Measurements from ENCODE around the gene CRK.
"Not testable (repeated sequence)": the region's sequence is repeated elsewhere in the genome, so short reads cannot be mapped to it uniquely, and the experiment has no call there.

CRK gene

GRCh38 chr17:1431631-1432104, 24.4 kb downstream of the CRK start:
- no peak overlapping the region for H3K4me3 ChIP-seq (ENCODE audit: low read depth, low read length)

GRCh38 chr17:1423456-1424135, 32.4 kb downstream of the CRK start:
- H3K4me3 ChIP-seq (ENCODE audit: low read depth, low read length), result no peak overlapping the region

- H3K4me3 ChIP-seq (ENCODE audit: low read depth, low read length), result no peak overlapping the region
These were observed 33.1 kb downstream of the CRK start for GRCh38 chr17:1422885-1423284.

DNA sequence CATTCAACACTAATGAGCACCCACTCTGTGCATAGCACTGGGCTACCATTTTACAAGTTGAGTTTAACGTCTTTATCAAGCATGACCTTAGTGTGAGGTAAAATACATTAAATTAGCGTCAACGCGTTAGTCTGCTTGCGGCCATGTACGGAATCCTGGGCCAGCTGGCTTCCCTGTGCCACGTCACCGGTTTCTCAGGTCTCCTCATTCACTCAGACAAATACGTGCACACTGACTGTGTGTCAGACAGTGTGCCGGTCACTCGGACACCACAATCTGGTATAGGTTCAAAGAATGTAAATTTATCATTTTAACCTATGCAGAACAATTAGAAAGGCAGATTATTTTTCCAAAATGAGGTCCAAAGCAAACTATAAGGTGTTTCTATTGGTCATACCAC, 34.6 kb downstream of the CRK start:
- no peak overlapping the region for H3K4me3 ChIP-seq (ENCODE audit: low read depth, low read length)

DNA sequence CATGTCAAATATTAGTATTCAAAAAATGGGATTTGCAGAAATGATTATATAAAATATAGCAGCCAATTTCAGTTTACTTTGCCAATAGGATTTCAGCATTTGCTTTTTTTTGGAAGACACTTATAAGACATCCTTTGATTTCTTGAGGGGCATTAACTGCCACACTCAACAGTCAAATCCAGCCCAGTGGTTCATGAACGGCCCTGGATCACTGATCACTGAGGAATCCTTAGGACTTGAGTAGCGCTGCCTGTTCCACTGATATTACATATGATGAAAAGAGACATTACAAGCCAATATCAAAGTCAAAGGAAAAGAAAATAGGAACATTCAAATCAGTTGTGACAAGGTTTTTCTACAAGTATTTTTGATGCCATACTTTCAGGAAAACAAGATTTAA, 35.1 kb downstream of the CRK start:
- H3K4me3 ChIP-seq (ENCODE audit: low read depth, low read length), result no peak overlapping the region

DNA sequence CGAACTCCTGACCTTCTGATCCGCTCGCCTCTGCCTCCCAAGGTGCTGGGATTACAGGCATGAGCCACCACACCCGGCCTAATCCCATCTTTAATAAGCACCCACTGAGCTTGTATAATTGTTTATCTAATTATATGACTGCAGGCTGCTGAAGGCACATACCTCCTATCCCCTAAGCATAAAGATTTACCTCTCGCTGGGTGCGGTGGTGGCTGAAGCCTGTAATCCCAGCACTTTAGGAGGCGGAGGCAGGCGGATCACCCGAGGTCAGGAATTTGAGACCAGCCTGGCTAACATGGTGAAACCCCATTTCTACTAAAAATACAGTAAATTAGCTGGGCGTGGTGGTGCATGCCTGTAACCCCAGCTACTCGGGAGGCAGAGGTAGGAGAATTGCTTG, 35.9 kb downstream of the CRK start:
- no peak overlapping the region for H3K4me3 ChIP-seq (ENCODE audit: low read depth, low read length)

- not testable (repeated sequence) for H3K4me3 ChIP-seq (ENCODE audit: low read depth, low read length)
These were observed 37.6 kb downstream of the CRK start for GRCh38 chr17:1418476-1418875.

GRCh38 chr17:1416414-1416813, 39.6 kb downstream of the CRK start:
- H3K4me3 ChIP-seq (ENCODE audit: low read depth, low read length), result no peak overlapping the region

DNA sequence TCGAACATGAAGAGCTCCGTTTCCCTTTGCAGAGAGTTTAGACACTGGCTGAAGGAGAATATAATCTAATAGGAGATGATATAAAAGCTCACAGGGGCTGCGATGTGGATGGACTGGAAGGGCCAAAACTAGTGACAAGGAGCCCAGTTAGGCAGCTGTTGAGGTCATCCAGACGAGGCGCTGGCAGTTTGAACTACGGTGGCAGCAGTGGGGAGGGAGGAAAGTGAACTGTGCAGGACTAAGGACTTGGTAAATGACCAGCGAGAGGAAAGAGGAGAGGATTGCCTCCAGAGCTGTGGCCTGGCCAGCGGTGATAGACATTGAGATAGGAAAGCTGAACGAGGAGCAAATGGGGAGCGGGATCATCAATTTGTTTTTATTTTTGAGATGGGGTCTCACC, 41.4 kb downstream of the CRK start:
- no peak overlapping the region for H3K4me3 ChIP-seq (ENCODE audit: low read depth, low read length)

DNA sequence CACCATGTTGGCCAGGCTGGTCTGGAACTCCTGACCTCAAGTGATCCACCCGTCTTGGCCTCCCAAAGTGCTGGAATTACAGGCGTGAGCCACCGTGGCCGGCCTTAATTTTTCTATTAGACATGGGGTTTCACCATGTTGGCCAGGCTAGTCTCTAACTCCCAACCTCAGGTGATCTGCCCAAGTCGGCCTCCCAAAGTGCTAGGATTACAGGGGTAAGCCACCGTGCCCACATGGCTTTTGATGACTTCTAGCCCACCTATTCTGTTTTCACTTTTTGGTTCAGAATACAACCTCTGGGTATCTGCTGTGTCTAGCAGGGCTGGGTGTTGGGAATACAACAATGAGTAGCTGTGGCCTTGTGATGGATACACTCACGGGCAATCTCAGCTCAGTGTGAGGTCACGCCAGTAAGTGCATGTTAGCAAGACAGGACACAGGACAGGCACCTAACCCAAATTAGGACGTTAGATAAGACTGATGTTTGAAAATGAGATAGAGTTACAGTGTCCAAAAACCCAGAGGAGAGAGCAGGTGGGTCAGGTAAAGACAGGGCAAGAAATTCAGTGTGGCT, 41.9 kb downstream of the CRK start:
- H3K4me3 ChIP-seq (ENCODE audit: low read depth, low read length), result no peak overlapping the region

GRCh38 chr17:1413281-1413791, 42.7 kb downstream of the CRK start:
- no peak overlapping the region for H3K4me3 ChIP-seq (ENCODE audit: low read depth, low read length)

- no peak overlapping the region for H3K4me3 ChIP-seq (ENCODE audit: low read depth, low read length)
These were observed 43.6 kb downstream of the CRK start for GRCh38 chr17:1412185-1413110.

GRCh38 chr17:1402262-1402586, 53.8 kb downstream of the CRK start:
- no peak overlapping the region for H3K4me3 ChIP-seq (ENCODE audit: low read depth, low read length)

DNA sequence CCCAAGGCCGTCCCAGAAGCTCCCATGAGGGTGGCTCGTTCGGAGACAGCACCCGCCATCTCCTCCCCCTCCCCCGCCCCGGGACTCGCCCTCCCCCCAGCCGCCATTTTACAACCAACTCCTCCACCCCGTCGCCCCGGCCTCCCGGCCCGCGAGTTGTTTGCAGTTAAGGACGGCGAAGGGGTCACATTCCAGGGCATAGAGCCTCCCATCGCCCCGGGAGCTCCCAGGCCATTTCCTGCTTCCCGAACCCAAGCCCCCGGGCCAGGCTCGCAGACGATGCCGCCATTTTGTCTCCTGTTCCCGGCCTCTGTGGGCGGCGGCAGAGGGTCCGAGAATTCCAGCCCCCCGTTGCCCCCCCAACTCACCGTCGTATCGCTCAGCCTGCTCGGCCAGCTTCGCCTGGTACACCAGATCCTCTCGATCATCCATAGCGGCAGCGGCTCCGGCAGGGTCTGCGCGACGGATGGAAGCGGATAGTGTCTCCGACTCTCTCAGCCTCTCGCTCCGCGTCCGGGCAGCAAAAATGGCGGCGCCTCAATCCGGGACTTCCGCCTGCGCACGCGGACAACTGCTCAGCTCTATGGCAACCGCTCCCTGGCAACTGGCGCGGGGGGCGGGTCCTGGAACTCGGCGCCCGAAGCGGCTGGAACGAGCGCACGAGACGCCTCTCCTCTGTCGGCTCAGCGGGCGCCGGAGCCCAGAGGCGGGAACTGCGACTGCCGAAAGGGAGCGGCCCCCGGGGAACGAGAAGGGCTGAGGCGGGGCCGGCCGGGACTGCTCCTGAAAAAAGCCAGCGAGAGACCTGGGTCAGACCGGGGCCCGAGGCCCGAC, 56.1 kb downstream of the CRK start, which contains the start of gene YWHAE:
TSS of gene YWHAE (minus strand) at position 544 of the 834 bp plus-strand sequence. CDS start at position 432, 112 bp downstream.
- peak within 1 kb of the TSS; percentile 95 for H3K4me3 ChIP-seq (ENCODE audit: low read depth, low read length)

DNA sequence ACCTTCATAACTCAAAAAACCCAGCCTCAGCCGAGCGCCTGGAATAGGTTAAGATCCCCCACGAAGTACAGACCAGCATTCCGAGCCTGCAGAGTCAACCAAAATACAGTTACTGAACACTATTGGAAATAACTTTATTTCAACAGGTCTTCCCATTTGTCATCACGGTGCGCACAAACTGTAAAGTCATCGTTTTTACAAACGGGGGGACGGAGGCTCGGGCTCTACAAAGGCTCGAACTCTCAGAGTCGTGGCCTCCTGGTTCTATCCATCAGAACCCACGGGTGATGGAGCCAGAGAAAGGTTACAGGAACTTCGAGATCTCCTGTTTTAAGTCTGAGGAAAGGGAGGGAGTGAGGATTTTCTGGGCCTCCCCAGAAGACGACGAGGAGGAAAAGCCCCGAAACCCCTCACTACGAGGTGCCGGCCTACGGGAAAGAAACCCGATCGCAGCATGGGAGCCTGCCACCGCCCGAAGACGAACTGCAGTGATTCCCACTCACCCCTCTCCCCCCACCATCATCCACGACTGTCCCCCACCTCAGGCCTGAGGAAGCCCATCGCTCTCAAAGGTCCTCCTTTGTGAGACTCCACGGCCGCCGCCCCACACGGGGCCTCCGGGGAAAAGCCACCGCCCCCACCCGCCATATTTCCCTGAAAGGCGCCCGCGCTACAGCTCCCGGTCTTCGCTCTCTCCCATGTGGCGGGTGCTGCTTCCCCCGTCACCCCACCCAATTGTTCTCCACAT, 56.9 kb downstream of the CRK start:
- peak overlapping the region; percentile 95 for H3K4me3 ChIP-seq (ENCODE audit: low read depth, low read length)

GRCh38 chr17:1398028-1398427, 58.0 kb downstream of the CRK start:
- peak overlapping the region; percentile 95 for H3K4me3 ChIP-seq (ENCODE audit: low read depth, low read length)

GRCh38 chr17:1395876-1396665, 60.0 kb downstream of the CRK start:
- not testable (repeated sequence) for H3K4me3 ChIP-seq (ENCODE audit: low read depth, low read length)

DNA sequence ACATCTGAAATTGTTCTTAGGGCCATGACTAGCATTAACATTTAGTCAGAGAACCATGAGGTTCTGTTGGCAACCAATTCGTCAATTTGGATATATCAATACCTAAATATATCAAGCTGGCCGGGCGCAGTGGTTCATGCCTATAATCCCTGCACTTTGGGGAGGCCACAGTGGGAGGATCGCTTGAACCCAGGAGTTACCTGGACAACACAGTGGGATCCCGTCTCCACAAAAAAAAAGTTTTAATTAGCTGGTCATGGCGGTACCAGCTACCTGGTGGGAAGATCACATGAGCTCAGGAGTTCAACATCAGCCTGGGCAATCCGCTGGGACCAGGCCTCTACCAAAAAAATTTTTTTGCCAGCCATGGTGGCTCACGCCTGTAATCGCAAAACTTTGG, 64.5 kb downstream of the CRK start:
- H3K4me3 ChIP-seq (ENCODE audit: low read depth, low read length), result no peak overlapping the region
